Measurements from ENCODE around the gene CCNJ.

GRCh38 chr10:96025566-96025965 lies 17.8 kb upstream of the CCNJ start:
- TF ChIP-seq EZH2 (IDR thresholded peaks at IDR 0.05; ENCODE audit: borderline replicate concordance) = no peak
- TF ChIP-seq CTCF (IDR thresholded peaks at IDR 0.05; ENCODE audit: poor library complexity) = no peak
